ENCODE results near the gene FADS3. TPM values are rescaled to one million over a fixed set of nuclear protein-coding genes. Genes with fewer than 3 reads are reported as not detected.

Gene FADS3
- total and polyA plus RNA-seq, 2 donors from 2014 or later = 20.5 to 58.2 TPM

- H3K9ac ChIP-seq (ENCODE audit: low read length in 3 of 3) = no peak overlapping the region
- no peaks in the 10 kb centered on the region for H3K9me3 ChIP-seq (ENCODE audit: control insufficient read depth in 2 of 3, insufficient read depth in 1 of 3, low read length in 3 of 3)
- peaks cover 0 to 27% (median 20%) of the 10 kb centered on the region in 3 donors for H3K4me1 ChIP-seq (ENCODE audit: control insufficient read depth in 2 of 3, insufficient read depth in 2 of 3, low read depth in 1 of 3, low read length in 3 of 3)
- TF ChIP-seq CTCF (IDR thresholded peaks at IDR 0.05; ENCODE audit: borderline replicate concordance, extremely low read depth, insufficient read depth) = no peak
- FAIRE-seq = no peak
- intact Hi-C loops (cut with DNase I) = no loop called here
- H3K4me3 ChIP-seq (ENCODE audit: low read length in 3 of 3) = no peak overlapping the region
- no peaks in the 10 kb centered on the region for H3K27me3 ChIP-seq (ENCODE audit: control insufficient read depth, insufficient read depth, low read length)
- no peak overlapping the region for H3K27ac ChIP-seq (ENCODE audit: low read depth in 2 of 2, low read length in 2 of 2)
- DNase-seq = peak in 1 of 5 donors; percentile 49
- H3K36me3 ChIP-seq (ENCODE audit: control insufficient read depth in 2 of 3, insufficient read depth in 3 of 3, low read length in 3 of 3) = no peaks in the 10 kb centered on the region
Measured at GRCh38 chr11:61833926-61834277, 57.4 kb downstream of the FADS3 start.

GRCh38 chr11:61833471-61833870 is 57.9 kb downstream of the FADS3 start:
- intact Hi-C loops (cut with DNase I) = no loop called here
- no peak overlapping the region for H3K9ac ChIP-seq (ENCODE audit: low read length in 3 of 3)
- peaks cover 0 to 28% (median 20%) of the 10 kb centered on the region in 3 donors for H3K4me1 ChIP-seq (ENCODE audit: control insufficient read depth in 2 of 3, insufficient read depth in 2 of 3, low read depth in 1 of 3, low read length in 3 of 3)
- H3K4me3 ChIP-seq (ENCODE audit: low read length in 3 of 3) = no peak overlapping the region
- FAIRE-seq (no peak), DNase-seq (peak in 1 of 5 donors; percentile 65)
- no peak for TF ChIP-seq CTCF (IDR thresholded peaks at IDR 0.05; ENCODE audit: borderline replicate concordance, extremely low read depth, insufficient read depth)
- H3K36me3 ChIP-seq (ENCODE audit: control insufficient read depth in 2 of 3, insufficient read depth in 3 of 3, low read length in 3 of 3) = no peaks in the 10 kb centered on the region
- no peak overlapping the region for H3K27ac ChIP-seq (ENCODE audit: low read depth in 2 of 2, low read length in 2 of 2)
- no peaks in the 10 kb centered on the region for H3K27me3 ChIP-seq (ENCODE audit: control insufficient read depth, insufficient read depth, low read length)
- no peaks in the 10 kb centered on the region for H3K9me3 ChIP-seq (ENCODE audit: control insufficient read depth in 2 of 3, insufficient read depth in 1 of 3, low read length in 3 of 3)

DNA sequence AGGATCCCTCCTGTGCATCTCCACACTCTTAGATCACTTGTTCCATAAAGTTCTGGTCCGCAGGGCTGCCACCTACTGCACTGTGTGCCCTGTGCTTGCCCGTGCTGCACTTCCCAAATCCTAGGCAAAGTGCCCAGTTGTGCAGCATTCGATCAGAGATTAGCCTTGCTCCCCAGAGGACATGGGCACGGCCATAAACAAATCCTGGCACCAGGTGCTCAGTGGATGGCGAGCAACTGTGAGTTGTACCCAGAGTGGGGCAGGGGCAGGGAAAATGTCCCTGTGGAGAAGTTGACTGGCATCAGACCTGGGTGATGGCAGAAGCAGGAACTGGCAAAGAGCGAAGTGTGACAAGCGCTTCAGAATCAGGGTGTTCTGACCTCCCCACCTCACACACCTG is 58.6 kb downstream of the FADS3 start:
- Histone ChIP-seq H3K4me1 (ENCODE audit: control insufficient read depth in 2 of 3, insufficient read depth in 2 of 3, low read depth in 1 of 3, low read length in 3 of 3) (peaks cover 0 to 32% (median 20%) of the 10 kb centered on the region in 3 donors), H3K27me3 (ENCODE audit: control insufficient read depth, insufficient read depth, low read length) (no peaks in the 10 kb centered on the region)

More for the DNA sequence above, 58.6 kb downstream of the FADS3 start:
- FAIRE-seq = no peak
- peak in 1 of 5 donors; percentile 48 for DNase-seq
- no peak overlapping the region for H3K9ac ChIP-seq (ENCODE audit: low read length in 3 of 3)
- no peak for TF ChIP-seq CTCF (IDR thresholded peaks at IDR 0.05; ENCODE audit: borderline replicate concordance, extremely low read depth, insufficient read depth)
- no peaks in the 10 kb centered on the region for H3K9me3 ChIP-seq (ENCODE audit: control insufficient read depth in 2 of 3, insufficient read depth in 1 of 3, low read length in 3 of 3)
- no peaks in the 10 kb centered on the region for H3K36me3 ChIP-seq (ENCODE audit: control insufficient read depth in 2 of 3, insufficient read depth in 3 of 3, low read length in 3 of 3)
- no peak overlapping the region for H3K27ac ChIP-seq (ENCODE audit: low read depth in 2 of 2, low read length in 2 of 2)
- intact Hi-C loops (cut with DNase I) = no loop called here
- no peak overlapping the region for H3K4me3 ChIP-seq (ENCODE audit: low read length in 3 of 3)

Data from kidney (tissue), 14 donors.